Measurements from ENCODE around the gene ANKRA2. TPM values are rescaled to one million over a fixed set of nuclear protein-coding genes. Genes with fewer than 3 reads are reported as not detected.
A peak's percentile ranks its signal among the peaks of the same experiment; 100 is the strongest.
"Not testable (repeated sequence)": the region's sequence is repeated elsewhere in the genome, so short reads cannot be mapped to it uniquely, and the experiment has no call there.

Gene ANKRA2
- total RNA-seq, 1 donor from 2014 or later: 32.1 TPM

DNA sequence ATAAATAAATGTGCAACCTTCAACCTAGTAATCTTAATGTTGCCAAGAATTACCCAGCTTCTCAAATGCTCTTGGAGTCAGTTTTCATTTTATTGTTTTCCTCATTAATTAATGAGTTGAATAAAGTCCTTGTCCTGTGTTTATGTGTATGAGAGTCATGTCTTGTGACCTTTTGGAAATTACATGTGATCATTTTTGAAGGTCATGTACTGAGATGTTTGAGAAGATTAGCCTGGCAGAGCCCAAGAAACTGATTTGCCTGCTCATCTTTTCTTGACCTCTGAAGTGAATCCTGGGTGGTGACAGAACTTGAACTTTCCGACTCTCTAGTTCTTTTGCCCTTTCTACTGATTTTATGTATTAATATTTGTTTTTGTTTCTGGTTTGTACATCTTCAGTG is 15.4 kb downstream of the ANKRA2 start:
- DNase-seq (ENCODE audit: low spot score): no peak

- DNase-seq (ENCODE audit: low spot score): no peak
These were observed 20.0 kb downstream of the ANKRA2 start for GRCh38 chr5:73545403-73545779.

GRCh38 chr5:73544429-73545402 is 20.7 kb downstream of the ANKRA2 start:
- DNase-seq (ENCODE audit: low spot score): peak; percentile 63

GRCh38 chr5:73542020-73542419 is 23.4 kb downstream of the ANKRA2 start:
- DNase-seq (ENCODE audit: low spot score): no peak

GRCh38 chr5:73540192-73540591 is 25.2 kb downstream of the ANKRA2 start:
- DNase-seq (ENCODE audit: low spot score): peak; percentile 42

GRCh38 chr5:73539730-73540129 is 25.7 kb downstream of the ANKRA2 start:
- peak; percentile 6 for DNase-seq (ENCODE audit: low spot score)

GRCh38 chr5:73534971-73535370 is 30.5 kb downstream of the ANKRA2 start:
- no peak for DNase-seq (ENCODE audit: low spot score)

- DNase-seq (ENCODE audit: low spot score): no peak
These were observed 31.3 kb downstream of the ANKRA2 start for GRCh38 chr5:73534011-73534644.

- DNase-seq (ENCODE audit: low spot score): no peak
These were observed 33.2 kb downstream of the ANKRA2 start for GRCh38 chr5:73532195-73532594.

DNA sequence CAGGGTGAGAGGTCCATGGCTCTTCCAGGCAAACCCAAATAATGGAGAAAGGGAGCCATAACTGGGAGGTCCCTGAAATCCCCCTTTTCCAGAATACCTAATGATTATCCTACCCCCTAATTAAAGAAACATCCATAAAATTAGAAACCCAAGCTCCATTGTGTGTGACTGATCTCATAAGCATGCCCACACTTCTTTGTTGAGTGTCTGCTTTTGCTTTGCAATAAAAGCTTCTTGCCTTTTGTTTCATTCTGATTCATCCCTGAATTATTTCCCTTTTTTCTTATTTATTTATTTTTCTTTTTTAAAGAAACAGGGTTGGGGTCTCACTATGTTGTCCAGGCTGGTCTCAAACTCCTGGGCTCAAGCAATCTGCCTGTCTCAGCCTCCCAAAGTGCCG is 34.1 kb downstream of the ANKRA2 start:
- no peak for DNase-seq (ENCODE audit: low spot score)

DNA sequence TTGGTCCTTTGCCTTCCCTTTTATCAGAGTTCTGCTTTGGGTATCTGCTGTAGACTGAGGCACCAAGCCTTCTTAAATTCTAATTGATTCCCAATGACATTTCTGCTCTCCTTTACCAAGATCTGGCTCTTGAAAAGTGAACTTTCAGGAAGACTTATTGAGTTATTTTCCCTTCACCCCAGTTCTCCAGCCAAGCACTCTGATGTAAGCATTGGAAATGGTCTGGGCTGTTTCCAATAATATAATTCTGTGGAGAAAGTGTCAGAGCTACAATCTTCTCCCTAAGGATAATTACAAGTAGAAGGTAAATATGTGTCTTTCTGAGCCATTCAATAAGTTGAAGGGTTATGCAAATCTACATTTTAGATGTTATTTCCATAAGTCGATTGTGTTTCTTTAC is 36.4 kb downstream of the ANKRA2 start:
- no peak for DNase-seq (ENCODE audit: low spot score)

DNA sequence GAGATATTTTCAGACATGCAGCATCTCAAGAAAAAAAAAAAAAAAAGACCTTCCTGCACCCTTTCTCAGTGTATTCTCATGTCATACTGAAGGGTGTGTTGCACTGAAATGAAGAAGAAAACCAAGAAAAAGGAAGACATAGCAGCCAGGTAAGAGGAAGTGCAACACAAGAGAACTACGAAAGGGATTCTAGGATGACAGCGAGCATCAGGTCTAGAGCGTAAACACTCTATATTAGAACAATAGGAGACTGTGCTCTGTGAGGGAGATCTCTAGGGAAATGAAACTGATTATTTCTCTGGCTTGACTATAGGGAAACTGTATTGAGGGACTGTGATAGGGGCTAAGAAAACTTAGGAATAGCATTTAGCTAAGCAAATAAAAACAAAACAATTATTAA is 37.2 kb downstream of the ANKRA2 start:
- DNase-seq (ENCODE audit: low spot score): no peak

GRCh38 chr5:73525606-73526203 is 39.7 kb downstream of the ANKRA2 start:
- no peak for DNase-seq (ENCODE audit: low spot score)

- no peak for DNase-seq (ENCODE audit: low spot score)
These were observed 41.6 kb downstream of the ANKRA2 start for GRCh38 chr5:73523861-73524260.

GRCh38 chr5:73522989-73523388 is 42.5 kb downstream of the ANKRA2 start:
- no peak for DNase-seq (ENCODE audit: low spot score)

GRCh38 chr5:73519531-73520283 is 45.7 kb downstream of the ANKRA2 start:
- DNase-seq (ENCODE audit: low spot score): peak; percentile 79

GRCh38 chr5:73515232-73515631 is 50.2 kb downstream of the ANKRA2 start:
- DNase-seq (ENCODE audit: low spot score): peak; percentile 62

- no peak for DNase-seq (ENCODE audit: low spot score)
These were observed 51.0 kb downstream of the ANKRA2 start for GRCh38 chr5:73514418-73514817.

DNA sequence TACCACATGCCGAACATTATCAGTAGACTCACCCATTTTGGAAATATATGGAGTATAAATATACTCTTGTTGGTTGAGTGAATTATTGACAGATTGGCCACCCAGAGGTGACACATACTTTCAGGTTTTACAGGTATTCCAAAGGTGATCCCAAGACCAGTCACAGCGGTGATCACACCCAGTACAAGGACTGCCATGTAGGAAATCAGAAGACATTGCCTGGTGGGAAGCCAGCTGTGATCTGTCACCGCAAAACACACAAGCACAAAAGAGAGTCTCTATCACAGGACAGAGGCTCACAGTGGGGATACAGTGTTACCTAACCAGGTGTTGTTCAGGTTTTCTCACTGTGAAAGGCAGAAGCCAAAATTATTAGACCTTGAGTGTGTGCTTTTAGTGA is 51.4 kb downstream of the ANKRA2 start:
- DNase-seq (ENCODE audit: low spot score): no peak

DNA sequence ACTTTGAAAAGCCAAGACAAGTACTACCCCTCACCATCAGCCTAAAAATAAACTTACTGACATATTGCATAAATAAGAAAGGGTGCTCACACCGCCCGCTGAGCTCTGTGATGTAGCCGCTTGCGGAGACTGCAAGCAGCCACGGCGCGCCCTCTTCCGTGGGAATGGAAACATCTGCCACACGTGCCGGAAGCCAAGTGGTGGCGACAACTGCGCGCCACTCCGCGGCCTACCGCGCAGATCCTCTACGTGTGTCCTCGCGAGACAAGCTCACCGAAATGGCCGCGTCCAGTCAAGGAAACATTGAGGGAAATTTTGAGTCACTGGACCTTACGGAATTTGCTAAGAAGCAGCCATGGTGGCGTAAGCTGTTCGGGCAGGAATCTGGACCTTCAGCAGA is 56.9 kb downstream of the ANKRA2 start:
- not testable (repeated sequence) for DNase-seq (ENCODE audit: low spot score)

DNA sequence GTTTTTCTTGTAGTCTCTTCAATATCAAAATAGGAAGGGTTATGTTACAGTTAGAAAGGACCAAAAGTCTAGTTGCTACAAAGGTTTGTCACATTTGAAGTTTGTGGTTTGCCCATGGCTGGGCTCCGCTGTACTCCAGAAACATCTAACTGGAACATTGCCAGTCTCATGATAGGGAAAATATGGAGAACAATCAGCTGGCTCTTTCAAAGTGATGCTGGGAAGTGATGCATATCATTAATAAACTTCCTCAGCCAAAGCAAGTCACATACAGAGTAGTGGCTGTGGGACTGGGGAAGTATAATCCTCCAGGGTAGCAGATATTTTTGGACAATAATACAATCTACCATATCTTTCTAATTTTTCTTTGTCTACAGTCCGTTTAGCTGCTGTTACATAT is 58.4 kb downstream of the ANKRA2 start:
- DNase-seq (ENCODE audit: low spot score): no peak

DNA sequence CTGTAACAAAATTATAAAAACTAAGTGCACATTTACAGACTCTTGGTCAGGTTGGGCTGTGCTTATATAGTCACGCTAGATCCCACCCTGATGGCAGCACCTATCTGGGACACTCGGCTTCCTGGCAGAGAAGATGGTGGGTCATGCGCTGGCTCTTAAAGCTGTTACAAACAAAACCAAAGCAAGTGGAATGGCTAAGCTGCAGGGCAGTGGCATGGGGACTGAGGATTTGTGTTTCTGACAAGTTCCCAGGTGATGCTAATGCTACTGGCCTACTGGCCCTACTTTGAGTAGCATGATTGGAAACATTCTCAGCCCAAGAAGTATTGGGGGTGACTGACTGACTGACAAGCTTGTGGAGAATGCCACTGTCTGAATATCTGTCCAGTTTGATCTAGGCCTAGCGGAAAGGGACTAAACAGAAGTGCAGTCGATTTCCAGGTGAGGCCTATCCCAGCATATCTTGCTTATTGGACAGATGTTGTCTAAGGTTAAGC is 58.9 kb downstream of the ANKRA2 start:
- DNase-seq (ENCODE audit: low spot score): no peak
